ENCODE data around the gene GPT2.

DNA sequence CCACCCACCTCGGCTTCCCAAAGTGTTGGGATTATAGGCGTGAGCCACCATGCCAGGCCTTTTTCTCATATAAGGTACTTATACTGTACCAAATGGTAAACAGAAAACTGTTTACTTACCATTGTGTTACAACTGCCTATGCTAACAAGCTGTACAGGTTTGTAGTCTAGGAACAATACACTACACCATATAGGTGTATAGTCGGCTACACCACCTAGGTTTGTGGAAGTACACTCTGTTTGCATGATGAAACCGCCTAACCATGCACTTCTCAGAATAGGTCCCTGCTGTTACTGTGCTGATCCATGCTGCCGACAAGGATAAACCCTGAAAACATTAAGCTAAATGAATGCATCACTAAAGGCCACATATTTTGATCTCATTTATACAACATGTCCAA lies 70.4 kb downstream of the GPT2 start:
- TF ChIP-seq, protein P1, sequence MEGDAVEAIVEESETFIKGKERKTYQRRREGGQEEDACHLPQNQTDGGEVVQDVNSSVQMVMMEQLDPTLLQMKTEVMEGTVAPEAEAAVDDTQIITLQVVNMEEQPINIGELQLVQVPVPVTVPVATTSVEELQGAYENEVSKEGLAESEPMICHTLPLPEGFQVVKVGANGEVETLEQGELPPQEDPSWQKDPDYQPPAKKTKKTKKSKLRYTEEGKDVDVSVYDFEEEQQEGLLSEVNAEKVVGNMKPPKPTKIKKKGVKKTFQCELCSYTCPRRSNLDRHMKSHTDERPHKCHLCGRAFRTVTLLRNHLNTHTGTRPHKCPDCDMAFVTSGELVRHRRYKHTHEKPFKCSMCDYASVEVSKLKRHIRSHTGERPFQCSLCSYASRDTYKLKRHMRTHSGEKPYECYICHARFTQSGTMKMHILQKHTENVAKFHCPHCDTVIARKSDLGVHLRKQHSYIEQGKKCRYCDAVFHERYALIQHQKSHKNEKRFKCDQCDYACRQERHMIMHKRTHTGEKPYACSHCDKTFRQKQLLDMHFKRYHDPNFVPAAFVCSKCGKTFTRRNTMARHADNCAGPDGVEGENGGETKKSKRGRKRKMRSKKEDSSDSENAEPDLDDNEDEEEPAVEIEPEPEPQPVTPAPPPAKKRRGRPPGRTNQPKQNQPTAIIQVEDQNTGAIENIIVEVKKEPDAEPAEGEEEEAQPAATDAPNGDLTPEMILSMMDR (IDR thresholded peaks at IDR 0.05; ENCODE audit: low read depth, low read length) = no peak
- no peak for TF ChIP-seq POLR2A (IDR thresholded peaks at IDR 0.05; ENCODE audit: extremely low read depth, insufficient read length)
- TF ChIP-seq MYC (IDR thresholded peaks at IDR 0.05; ENCODE audit: low read depth, low read length) = no peak
- TF ChIP-seq, protein P2, sequence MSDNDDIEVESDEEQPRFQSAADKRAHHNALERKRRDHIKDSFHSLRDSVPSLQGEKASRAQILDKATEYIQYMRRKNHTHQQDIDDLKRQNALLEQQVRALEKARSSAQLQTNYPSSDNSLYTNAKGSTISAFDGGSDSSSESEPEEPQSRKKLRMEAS (IDR thresholded peaks at IDR 0.05; ENCODE audit: low read depth, low read length) = no peak
